ENCODE measurements around the gene CCHCR1.
A peak's percentile ranks its signal among the peaks of the same experiment; 100 is the strongest.
"Not testable (repeated sequence)": the region's sequence is repeated elsewhere in the genome, so short reads cannot be mapped to it uniquely, and the experiment has no call there.

Gene CCHCR1

DNA sequence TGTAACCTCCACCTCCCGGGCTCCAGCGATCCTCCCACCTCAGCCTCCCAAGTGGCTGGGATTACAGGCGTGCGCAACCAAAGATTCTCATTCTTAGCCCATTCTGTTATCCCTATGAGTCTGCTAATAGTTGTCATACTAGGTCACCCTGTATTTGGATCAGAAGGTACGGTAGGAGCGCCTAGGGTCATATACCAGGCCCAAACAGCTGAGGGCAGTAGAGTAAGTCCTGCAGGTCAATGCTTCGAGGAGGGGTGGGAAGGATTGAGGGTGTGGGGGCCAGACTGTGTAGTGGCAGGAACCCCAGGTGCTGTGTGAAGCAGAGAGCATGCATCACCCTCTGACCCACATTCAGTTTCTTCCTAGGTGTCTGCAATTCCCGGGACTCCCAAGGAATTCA is 35.6 kb upstream of the CCHCR1 start:
- H2AFZ ChIP-seq (ENCODE audit: low read depth, low read length, severe bottlenecking), result no peak overlapping the region
- peaks cover 18% of the 10 kb centered on the region for H3K79me2 ChIP-seq (ENCODE audit: insufficient read depth, low read length)
- H3K27me3 ChIP-seq (ENCODE audit: low read length), result no peaks in the 10 kb centered on the region
- H3K36me3 ChIP-seq (ENCODE audit: low read length), result no peaks in the 10 kb centered on the region
- no peaks in the 10 kb centered on the region for H4K20me1 ChIP-seq (ENCODE audit: low read depth, low read length)
- no peaks in the 10 kb centered on the region for H3K9me3 ChIP-seq (ENCODE audit: insufficient read depth, low read length)
- H3K27ac ChIP-seq (ENCODE audit: low read depth, low read length), result no peak overlapping the region
- no peak overlapping the region for H3K9ac ChIP-seq (ENCODE audit: low read length)
- no peak for TF ChIP-seq EZH2phosphoT487 (conservative IDR thresholded peaks at IDR 0.05; ENCODE audit: low read length)
- no peak overlapping the region for H3K4me2 ChIP-seq (ENCODE audit: low read depth, low read length, poor library complexity, severe bottlenecking)
- H3F3A ChIP-seq (ENCODE audit: insufficient read depth), result peaks cover 13% of the 10 kb centered on the region; the same call in 1 of the 2 replicates
- no peak overlapping the region for H3K4me3 ChIP-seq (ENCODE audit: insufficient read depth, low read length, poor library complexity, severe bottlenecking)
- H3K9me2 ChIP-seq (replicated peaks; ENCODE audit: insufficient read depth, low read length), result no peaks in the 10 kb centered on the region

- not testable (repeated sequence) for H4K20me1 ChIP-seq (ENCODE audit: low read depth, low read length); H3K4me3 ChIP-seq (ENCODE audit: insufficient read depth, low read length, poor library complexity, severe bottlenecking); H3K9me3 ChIP-seq (ENCODE audit: insufficient read depth, low read length); H3K27me3 ChIP-seq (ENCODE audit: low read length); H3K9me2 ChIP-seq (replicated peaks; ENCODE audit: insufficient read depth, low read length); H3K27ac ChIP-seq (ENCODE audit: low read depth, low read length); H2AFZ ChIP-seq (ENCODE audit: low read depth, low read length, severe bottlenecking); H3K4me2 ChIP-seq (ENCODE audit: low read depth, low read length, poor library complexity, severe bottlenecking); H3K9ac ChIP-seq (ENCODE audit: low read length); H3K36me3 ChIP-seq (ENCODE audit: low read length)
- H3F3A ChIP-seq (ENCODE audit: insufficient read depth), result peaks cover 17% of the 10 kb centered on the region; the same call in 1 of the 2 replicates
- peak; percentile 62 for TF ChIP-seq CTCF (IDR thresholded peaks at IDR 0.05; ENCODE audit: insufficient read depth, low read length, poor library complexity, severe bottlenecking)
- H3K79me2 ChIP-seq (ENCODE audit: insufficient read depth, low read length), result peaks cover 16% of the 10 kb centered on the region
Measured at GRCh38 chr6:31192431-31193105, 35.0 kb upstream of the CCHCR1 start.

GRCh38 chr6:31190488-31190887 is 32.9 kb upstream of the CCHCR1 start:
- H3K79me2 ChIP-seq (ENCODE audit: insufficient read depth, low read length), result peaks cover 9% of the 10 kb centered on the region; the same call in 1 of the 2 replicates
- TF ChIP-seq EZH2phosphoT487 (conservative IDR thresholded peaks at IDR 0.05; ENCODE audit: low read length) (no peak), CTCF (IDR thresholded peaks at IDR 0.05; ENCODE audit: insufficient read depth, low read length, poor library complexity, severe bottlenecking) (no peak)
- H3K27me3 ChIP-seq (ENCODE audit: low read length), result no peaks in the 10 kb centered on the region
- no peak overlapping the region for H3K4me2 ChIP-seq (ENCODE audit: low read depth, low read length, poor library complexity, severe bottlenecking)
- no peak overlapping the region for H3K4me3 ChIP-seq (ENCODE audit: insufficient read depth, low read length, poor library complexity, severe bottlenecking)
- no peak overlapping the region for H2AFZ ChIP-seq (ENCODE audit: low read depth, low read length, severe bottlenecking)
- no peaks in the 10 kb centered on the region for H3K9me3 ChIP-seq (ENCODE audit: insufficient read depth, low read length)
- no peaks in the 10 kb centered on the region for H4K20me1 ChIP-seq (ENCODE audit: low read depth, low read length)
- H3K9ac ChIP-seq (ENCODE audit: low read length), result no peak overlapping the region
- no peaks in the 10 kb centered on the region for H3K36me3 ChIP-seq (ENCODE audit: low read length)
- no peak overlapping the region; the same call in 1 of the 2 replicates for H3K27ac ChIP-seq (ENCODE audit: low read depth, low read length)
- peaks cover 25% of the 10 kb centered on the region for H3F3A ChIP-seq (ENCODE audit: insufficient read depth)
- H3K9me2 ChIP-seq (replicated peaks; ENCODE audit: insufficient read depth, low read length), result no peaks in the 10 kb centered on the region

- not testable (repeated sequence) for H3K27me3 ChIP-seq (ENCODE audit: low read length); H3K27ac ChIP-seq (ENCODE audit: low read depth, low read length); H3K36me3 ChIP-seq (ENCODE audit: low read length); H3K4me3 ChIP-seq (ENCODE audit: insufficient read depth, low read length, poor library complexity, severe bottlenecking); H3K4me2 ChIP-seq (ENCODE audit: low read depth, low read length, poor library complexity, severe bottlenecking); H4K20me1 ChIP-seq (ENCODE audit: low read depth, low read length); H2AFZ ChIP-seq (ENCODE audit: low read depth, low read length, severe bottlenecking); H3K9me2 ChIP-seq (replicated peaks; ENCODE audit: insufficient read depth, low read length); H3K9me3 ChIP-seq (ENCODE audit: insufficient read depth, low read length); H3K79me2 ChIP-seq (ENCODE audit: insufficient read depth, low read length); H3K9ac ChIP-seq (ENCODE audit: low read length)
- H3F3A ChIP-seq (ENCODE audit: insufficient read depth), result peaks cover 18% of the 10 kb centered on the region
Measured at GRCh38 chr6:31189223-31189622, 31.6 kb upstream of the CCHCR1 start.
